Right hindlimb (tissue), 1 donor: ENCODE data around the gene ENAH.
"Not testable (repeated sequence)": the region's sequence is repeated elsewhere in the genome, so short reads cannot be mapped to it uniquely, and the experiment has no call there.

Experiments used
- DNase-seq: peaks from one replicate; pipeline ENCODE4 v3.0.0-alpha.2; 2018

Gene ENAH

GRCh38 chr1:225522588-225523262, 130.2 kb downstream of the ENAH start:
- DNase-seq = no peak

GRCh38 chr1:225520587-225521227, 132.2 kb downstream of the ENAH start:
- DNase-seq = no peak

GRCh38 chr1:225519166-225519863, 133.6 kb downstream of the ENAH start:
- no peak for DNase-seq

- DNase-seq = no peak
Observed at GRCh38 chr1:225517697-225518096, 135.2 kb downstream of the ENAH start.

GRCh38 chr1:225517221-225517620, 135.7 kb downstream of the ENAH start:
- no peak for DNase-seq

- no peak for DNase-seq
Observed at GRCh38 chr1:225514671-225515081, 138.2 kb downstream of the ENAH start.

- DNase-seq = not testable (repeated sequence)
Observed at GRCh38 chr1:225513576-225513975, 139.3 kb downstream of the ENAH start.

- no peak for DNase-seq
Observed at GRCh38 chr1:225511828-225512381, 141.0 kb downstream of the ENAH start.

GRCh38 chr1:225510740-225511139, 142.2 kb downstream of the ENAH start:
- not testable (repeated sequence) for DNase-seq

GRCh38 chr1:225509770-225510169, 143.2 kb downstream of the ENAH start:
- no peak for DNase-seq

GRCh38 chr1:225509376-225509707, 143.6 kb downstream of the ENAH start:
- DNase-seq = no peak

GRCh38 chr1:225508538-225509375, 144.2 kb downstream of the ENAH start:
- DNase-seq = no peak

- DNase-seq = no peak
Observed at GRCh38 chr1:225506727-225507126, 146.2 kb downstream of the ENAH start.

- no peak for DNase-seq
Observed at GRCh38 chr1:225504776-225505175, 148.1 kb downstream of the ENAH start.

GRCh38 chr1:225500624-225501192, 152.2 kb downstream of the ENAH start:
- no peak for DNase-seq

- DNase-seq = no peak
Observed at GRCh38 chr1:225498549-225499136, 154.3 kb downstream of the ENAH start.

- DNase-seq = no peak
Observed at GRCh38 chr1:225494789-225495359, 158.0 kb downstream of the ENAH start.

GRCh38 chr1:225493591-225494246, 159.2 kb downstream of the ENAH start:
- DNase-seq = no peak

GRCh38 chr1:225488676-225489075, 164.2 kb downstream of the ENAH start:
- DNase-seq = no peak

- DNase-seq = no peak
Observed at GRCh38 chr1:225486856-225487255, 166.1 kb downstream of the ENAH start.

- no peak for DNase-seq
Observed at GRCh38 chr1:225485991-225486530, 166.9 kb downstream of the ENAH start.
